ENCODE measurements around the gene DAZ1.
"Not testable (repeated sequence)": the region's sequence is repeated elsewhere in the genome, so short reads cannot be mapped to it uniquely, and the experiment has no call there.

DNA sequence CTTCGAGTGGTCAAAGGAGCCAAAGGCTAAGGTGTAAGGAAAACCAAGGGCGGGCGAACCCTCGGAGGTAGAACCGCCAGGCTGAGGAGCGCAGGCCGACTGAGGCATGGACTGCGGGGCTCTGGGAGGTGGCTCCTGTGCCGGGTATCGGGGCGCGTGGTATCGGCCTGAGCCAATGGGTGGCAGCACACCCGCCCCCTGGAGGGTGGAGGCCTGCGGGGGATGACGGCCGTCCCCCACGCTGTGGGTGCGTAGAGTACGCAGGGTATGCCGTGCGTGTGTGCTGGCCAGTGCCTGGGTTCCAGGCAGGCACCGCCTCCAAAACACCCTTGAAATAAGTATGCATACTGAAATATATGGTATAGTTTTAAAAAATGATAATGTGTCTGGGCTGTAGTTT, at the start of gene DAZ1:
- TF ChIP-seq CTCF (IDR thresholded peaks at IDR 0.05; ENCODE audit: insufficient read depth, low read depth, low read length); EZH2 (IDR thresholded peaks at IDR 0.05; ENCODE audit: insufficient read depth, low read length): not testable (repeated sequence)
